ENCODE results near the gene GRM3.

The GRM3 gene

GRCh38 chr7:86749741-86750665 is 106.3 kb downstream of the GRM3 start:
- Histone ChIP-seq H3K27me3 (ENCODE audit: insufficient read depth, poor library complexity, severe bottlenecking) (no peaks in the 10 kb centered on the region), H3K27ac (replicated peaks) (no peak overlapping the region), H3K4me3 (replicated peaks; ENCODE audit: insufficient read depth, low read length) (no peak overlapping the region)
- TF ChIP-seq GABPA (IDR thresholded peaks at IDR 0.05; ENCODE audit: low read depth), result no peak
- no peak for TF ChIP-seq SPI1 (IDR thresholded peaks at IDR 0.05; ENCODE audit: borderline replicate concordance, low read depth)
- no peak for TF ChIP-seq POLR2AphosphoS5 (IDR thresholded peaks at IDR 0.05; ENCODE audit: low read depth)
- TF ChIP-seq, protein P1, sequence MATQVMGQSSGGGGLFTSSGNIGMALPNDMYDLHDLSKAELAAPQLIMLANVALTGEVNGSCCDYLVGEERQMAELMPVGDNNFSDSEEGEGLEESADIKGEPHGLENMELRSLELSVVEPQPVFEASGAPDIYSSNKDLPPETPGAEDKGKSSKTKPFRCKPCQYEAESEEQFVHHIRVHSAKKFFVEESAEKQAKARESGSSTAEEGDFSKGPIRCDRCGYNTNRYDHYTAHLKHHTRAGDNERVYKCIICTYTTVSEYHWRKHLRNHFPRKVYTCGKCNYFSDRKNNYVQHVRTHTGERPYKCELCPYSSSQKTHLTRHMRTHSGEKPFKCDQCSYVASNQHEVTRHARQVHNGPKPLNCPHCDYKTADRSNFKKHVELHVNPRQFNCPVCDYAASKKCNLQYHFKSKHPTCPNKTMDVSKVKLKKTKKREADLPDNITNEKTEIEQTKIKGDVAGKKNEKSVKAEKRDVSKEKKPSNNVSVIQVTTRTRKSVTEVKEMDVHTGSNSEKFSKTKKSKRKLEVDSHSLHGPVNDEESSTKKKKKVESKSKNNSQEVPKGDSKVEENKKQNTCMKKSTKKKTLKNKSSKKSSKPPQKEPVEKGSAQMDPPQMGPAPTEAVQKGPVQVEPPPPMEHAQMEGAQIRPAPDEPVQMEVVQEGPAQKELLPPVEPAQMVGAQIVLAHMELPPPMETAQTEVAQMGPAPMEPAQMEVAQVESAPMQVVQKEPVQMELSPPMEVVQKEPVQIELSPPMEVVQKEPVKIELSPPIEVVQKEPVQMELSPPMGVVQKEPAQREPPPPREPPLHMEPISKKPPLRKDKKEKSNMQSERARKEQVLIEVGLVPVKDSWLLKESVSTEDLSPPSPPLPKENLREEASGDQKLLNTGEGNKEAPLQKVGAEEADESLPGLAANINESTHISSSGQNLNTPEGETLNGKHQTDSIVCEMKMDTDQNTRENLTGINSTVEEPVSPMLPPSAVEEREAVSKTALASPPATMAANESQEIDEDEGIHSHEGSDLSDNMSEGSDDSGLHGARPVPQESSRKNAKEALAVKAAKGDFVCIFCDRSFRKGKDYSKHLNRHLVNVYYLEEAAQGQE (IDR thresholded peaks at IDR 0.05; ENCODE audit: insufficient replicate concordance, low read depth), result no peak
- TF ChIP-seq CTCF (IDR thresholded peaks at IDR 0.05; ENCODE audit: insufficient read depth, low read length), result no peak
- DNase-seq (ENCODE audit: low read depth in 1 of 2, low spot score in 1 of 2), result no peak

DNA sequence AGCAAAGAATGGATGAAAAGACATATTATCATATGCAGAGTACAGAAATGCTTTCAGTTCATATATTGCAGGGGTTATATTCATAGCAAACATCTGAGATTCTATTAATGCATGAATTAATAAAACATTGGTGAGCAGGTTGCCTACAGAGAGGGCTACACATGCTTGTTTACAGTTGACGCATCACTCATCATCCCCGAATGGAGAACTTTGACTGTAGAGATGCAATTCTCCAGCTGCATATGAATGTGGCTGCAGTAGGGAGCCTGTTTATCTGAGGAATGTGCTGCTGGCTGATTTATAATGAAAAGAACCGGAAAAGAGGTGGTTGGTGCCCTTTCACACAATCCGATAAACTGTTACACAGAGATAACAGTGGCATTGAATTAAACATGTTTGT is 116.5 kb downstream of the GRM3 start:
- Histone ChIP-seq H3K27ac (replicated peaks) (no peak overlapping the region), H3K4me3 (replicated peaks; ENCODE audit: insufficient read depth, low read length) (no peak overlapping the region), H3K27me3 (ENCODE audit: insufficient read depth, poor library complexity, severe bottlenecking) (no peaks in the 10 kb centered on the region)
- no peak for DNase-seq (ENCODE audit: low read depth in 1 of 2, low spot score in 1 of 2)
- TF ChIP-seq POLR2AphosphoS5 (IDR thresholded peaks at IDR 0.05; ENCODE audit: low read depth), result no peak

DNA sequence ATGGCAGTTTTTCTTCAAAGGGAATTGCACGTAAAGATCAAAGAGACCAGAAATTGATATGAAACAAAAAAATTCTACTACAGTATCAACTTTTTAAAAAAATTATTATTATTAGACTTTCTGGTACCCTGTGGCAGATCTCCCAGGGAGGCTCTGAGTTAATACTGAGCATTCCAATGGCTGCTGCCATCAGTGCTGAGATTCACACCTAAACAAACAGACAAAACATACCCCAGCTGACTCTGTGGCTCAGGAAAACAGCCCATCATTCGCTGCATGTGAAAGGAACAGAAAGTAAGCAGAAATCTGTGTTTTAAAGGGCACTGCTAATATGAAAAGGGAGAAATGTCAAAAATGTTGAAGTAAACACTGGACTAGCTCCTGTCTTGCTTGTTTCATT is 118.4 kb downstream of the GRM3 start:
- no peak overlapping the region for H3K4me3 ChIP-seq (replicated peaks; ENCODE audit: insufficient read depth, low read length)
- no peak for DNase-seq (ENCODE audit: low read depth in 1 of 2, low spot score in 1 of 2)

More for the DNA sequence above, 118.4 kb downstream of the GRM3 start:
- no peak for TF ChIP-seq SPI1 (IDR thresholded peaks at IDR 0.05; ENCODE audit: borderline replicate concordance, low read depth)
- TF ChIP-seq GABPA (IDR thresholded peaks at IDR 0.05; ENCODE audit: low read depth), result no peak
- TF ChIP-seq, protein P1 (IDR thresholded peaks at IDR 0.05; ENCODE audit: insufficient replicate concordance, low read depth), result no peak
- TF ChIP-seq CTCF (IDR thresholded peaks at IDR 0.05; ENCODE audit: insufficient read depth, low read length), result no peak
- no peak for TF ChIP-seq POLR2AphosphoS5 (IDR thresholded peaks at IDR 0.05; ENCODE audit: low read depth)
- Histone ChIP-seq H3K27ac (replicated peaks) (no peak overlapping the region), H3K27me3 (ENCODE audit: insufficient read depth, poor library complexity, severe bottlenecking) (no peaks in the 10 kb centered on the region)
